ENCODE measurements around the gene VSIG10L2.

- TF ChIP-seq CTCF (IDR thresholded peaks at IDR 0.05) (no peak), POLR2A (IDR thresholded peaks at IDR 0.05) (no peak)
Measured at GRCh38 chr11:125943661-125944349, 2.0 kb upstream of the VSIG10L2 start.

Measured in esophagus squamous epithelium (tissue), 4 donors.